ENCODE measurements around the gene GPC6.

GRCh38 chr13:93298713-93299112 lies 72.1 kb downstream of the GPC6 start:
- TF ChIP-seq CTCF (IDR thresholded peaks at IDR 0.05) = no peak
- TF ChIP-seq POLR2A (IDR thresholded peaks at IDR 0.05) = no peak

Measured in uterus (tissue), 2 donors.